HepG2 (cell line): ENCODE data around the gene OGFOD3. TPM values are rescaled to one million over a fixed set of nuclear protein-coding genes. Genes with fewer than 3 reads are reported as not detected.

Experiments
- ATAC-seq: fragments of 200-7000 bp; cut with Tn5 transposase; 3 replicates; pipeline ENCODE4 v1.9.1; 2020; ENCODE audit warnings: mild to moderate bottlenecking, moderate library complexity
- BruUV-seq: library from RNA; stranded (reverse); fragments of 400-500 nt; replicated peaks from 2 replicates; lab custom pipeline; 2021; lab: Mats Ljungman, UMichigan
- CTCF ChIA-PET: fragments of 300-600 bp; formaldehyde crosslinking; extraction: SDS; loops from one replicate; lab custom pipeline; 2021; ENCODE audit warnings: low total read pairs, inconsistent platforms, low intra/inter-chr PET ratio; lab: Yijun Ruan, JAX
- POLR2A ChIA-PET: fragments of 350-600 bp; sonication (Branson Sonifier 250); formaldehyde crosslinking; loops from one replicate; lab custom pipeline; 2020; ENCODE audit warnings: antibody characterized with exemption, inconsistent platforms; lab: Yijun Ruan, JAX
- DNase-seq: peaks from one replicate; pipeline ENCODE4 v3.0.0-alpha.2; 2015; ENCODE audit warnings: low spot score
- FAIRE-seq: peaks from 3 replicates; lab custom pipeline; 2011; peaks lifted over from hg19 to GRCh38; lab: Jason Lieb, UNC
- H2AFZ ChIP-seq: one replicate; pipeline ENCODE4 v1.6.1; 2011; ENCODE audit warnings: low read length, inconsistent platforms
- H3K27ac ChIP-seq: fragments of 300-600 bp; 3 replicates; pipeline ENCODE4 v1.8.0; 2011; ENCODE audit warnings: mixed run types, mild to moderate bottlenecking, mixed read lengths, low read length, inconsistent platforms; ENCODE audit not compliant: insufficient read depth; ENCODE audit errors: extremely low read length
- H3K27me3 ChIP-seq, 2 experiments: fragments of 200-600 bp in 1 of 2; 2 replicates in 1 of 2; 3 replicates in 1 of 2; pipeline versions ENCODE4 v1.6.0 to v1.8.0; 2011; ENCODE audit warnings: low read length in 2 of 2, mild to moderate bottlenecking in 2 of 2, moderate library complexity in 2 of 2, inconsistent platforms in 1 of 2; ENCODE audit not compliant: insufficient read depth in 2 of 2, control insufficient read depth in 1 of 2
- H3K36me3 ChIP-seq, 2 experiments: fragments of 200-600 bp in 1 of 2; replicated peaks in 1 of 2; 2 replicates in 1 of 2; 3 replicates in 1 of 2; pipeline versions ENCODE4 v1.5.1 to v1.8.0; 2011; ENCODE audit warnings: low read length in 2 of 2, inconsistent platforms in 1 of 2; ENCODE audit not compliant: insufficient read depth in 2 of 2, control insufficient read depth in 1 of 2
- H3K4me1 ChIP-seq: 2 replicates; pipeline ENCODE4 v1.5.1; 2012; ENCODE audit warnings: low read length, inconsistent platforms; ENCODE audit not compliant: insufficient read depth
- H3K4me2 ChIP-seq: 2 replicates; pipeline ENCODE4 v1.6.0; 2011; ENCODE audit warnings: low read depth, low read length, inconsistent platforms
- H3K4me3 ChIP-seq, 3 experiments: fragments of 200-600 bp in 1 of 3; sonication (generic), shearing (Covaris generic) in 1 of 3; replicated peaks in 1 of 3; 2 replicates each; pipeline ENCODE4 v1.5.1; 2011 to 2016; ENCODE audit warnings: low read length in 3 of 3, inconsistent platforms in 2 of 3, low read depth in 2 of 3, mild to moderate bottlenecking in 2 of 3, control low read depth in 1 of 3, mixed read lengths in 1 of 3; ENCODE audit not compliant: insufficient read depth in 1 of 3
- H3K79me2 ChIP-seq: one replicate; pipeline ENCODE4 v1.6.1; 2011; ENCODE audit warnings: low read length, inconsistent platforms; ENCODE audit not compliant: insufficient read depth
- H3K9ac ChIP-seq: 2 replicates; pipeline ENCODE4 v1.6.0; 2011; ENCODE audit warnings: mild to moderate bottlenecking, low read depth, low read length, inconsistent platforms; ENCODE audit not compliant: insufficient read depth
- H3K9me3 ChIP-seq: 2 replicates; pipeline ENCODE4 v1.5.1; 2012; ENCODE audit warnings: mild to moderate bottlenecking, low read length
- H4K20me1 ChIP-seq: 2 replicates; pipeline ENCODE4 v1.6.0; 2011; ENCODE audit warnings: inconsistent platforms, mild to moderate bottlenecking, low read length, moderate library complexity; ENCODE audit not compliant: insufficient read depth
- AGO2 ChIP-seq: fragments of 200-400 bp; formaldehyde crosslinking; optimal IDR thresholded peaks from 2 replicates; pipeline ENCODE3; 2017; ENCODE audit warnings: mild to moderate bottlenecking, low read depth, low read length, moderate library complexity
- CHD4 ChIP-seq: fragments of 200-600 bp; sonication (generic); IDR thresholded peaks from 2 replicates; pipeline ENCODE4 v1.7.0; 2017; ENCODE audit warnings: mild to moderate bottlenecking, low read length, borderline replicate concordance
- DPF2 ChIP-seq: sonication (generic); formaldehyde crosslinking; IDR thresholded peaks from 2 replicates; pipeline ENCODE4 v1.4.0; 2020; ENCODE audit warnings: mild to moderate bottlenecking, low read depth, missing genetic modification reagents, borderline replicate concordance
- RBFOX2 ChIP-seq: fragments of 200-400 bp; formaldehyde crosslinking; IDR thresholded peaks from 2 replicates; pipeline ENCODE4 v1.6.1; 2017; ENCODE audit warnings: low read depth, mild to moderate bottlenecking, low read length
- SP5 ChIP-seq: IDR thresholded peaks from 2 replicates; pipeline ENCODE4 v1.6.1; 2016; ENCODE audit warnings: low read depth, borderline replicate concordance
- TOE1 ChIP-seq: sonication (generic); formaldehyde crosslinking; IDR thresholded peaks from 2 replicates; pipeline ENCODE4 v1.4.0; 2020; ENCODE audit warnings: mild to moderate bottlenecking, missing genetic modification reagents
- ZBTB46 ChIP-seq: sonication (generic); formaldehyde crosslinking; IDR thresholded peaks from 2 replicates; pipeline ENCODE4 v1.4.0; 2020; ENCODE audit warnings: mild to moderate bottlenecking, missing genetic modification reagents, borderline replicate concordance
- ZNF530 ChIP-seq: sonication (generic); formaldehyde crosslinking; IDR thresholded peaks from 2 replicates; pipeline ENCODE4 v1.5.0; 2020; ENCODE audit warnings: low read depth, mild to moderate bottlenecking, missing genetic modification reagents
- ZNF687 ChIP-seq: sonication (generic); formaldehyde crosslinking; IDR thresholded peaks from 2 replicates; pipeline ENCODE4 v1.5.1; 2020; ENCODE audit warnings: mild to moderate bottlenecking, missing genetic modification reagents, moderate library complexity
- whole genome bisulfite sequencing: methylation state at CpG from one replicate; pipeline ENCODE4 v1.1.6; 2017; ENCODE audit warnings: low lambda C conversion rate; 5-methylcytosine and 5-hydroxymethylcytosine counted together
- in situ Hi-C: cut with HindIII; loops from 2 replicates; pipeline ENCODE4 v1.10.0; 2017; ENCODE audit warnings: low pct_unique_long_range_greater_than_20kb; ENCODE audit not compliant: extremely low pct_ligation_motif_present
- intact Hi-C: fragments of 100-400 bp; cut with micrococcal nuclease; formaldehyde crosslinking; loops from one replicate; pipeline ENCODE4 v1.10.0; 2022; ENCODE audit not compliant: unreplicated experiment
- polyA plus RNA-seq, 8 experiments: library from polyadenylated mRNA; depleted of rRNA in 3 of 8; stranded (reverse) in 7 of 8; unstranded in 1 of 8; fragments of >200 nt; fragmentation: Illumina TruSeq in 4 of 8; extraction: Trizol in 4 of 8; gene quantifications; 2 replicates each; pipeline versions ENCODE4 v1.2.1 to v1.2.3, GENCODE V29; 2011 to 2016; ENCODE audit warnings: low read depth in 4 of 8, missing spikeins in 1 of 8, mixed read lengths in 1 of 8; ENCODE audit not compliant: insufficient read depth in 1 of 8
- total RNA-seq, 5 experiments: library from RNA; depleted of rRNA; stranded (reverse); fragments of >200 nt; fragmentation: Illumina TruSeq; extraction: Trizol; gene quantifications; 2 replicates each; pipeline ENCODE4 v1.2.3, GENCODE V29; 2016; ENCODE audit warnings: low read depth in 1 of 5

Gene OGFOD3
- total and polyA plus RNA-seq, 2 of the 13 experiments (the other 11 are each of a cell fraction or from before 2014, with no cell fraction given) = 40.0 to 42.1 TPM

- Histone ChIP-seq H2AFZ (no peak overlapping the region), H3K4me1 (no peaks in the 10 kb centered on the region), H3K4me3 (no peak overlapping the region), H3K9ac (no peak overlapping the region), H3K27ac (no peak overlapping the region), H3K4me2 (no peak overlapping the region), H3K79me2 (no peaks in the 10 kb centered on the region), H3K36me3 (peaks cover 9 to 10% of the 10 kb centered on the region in 2 experiments; a peak in 4 of 5 replicates), H3K9me3 (no peaks in the 10 kb centered on the region), H4K20me1 (no peaks in the 10 kb centered on the region), H3K27me3 (no peaks in the 10 kb centered on the region)
- ChIA-PET CTCF (no interaction called here), POLR2A (no interaction called here)
- peak; percentile 41 for TF ChIP-seq AGO2
- TF ChIP-seq DPF2 (CRISPR knock-in tag) = no peak
- 0 out of 2 replicates have a peak, but pooled peaks have one; percentile 5 for TF ChIP-seq ZNF687 (CRISPR knock-in tag)
- no peak for TF ChIP-seq CHD4
- 0 out of 2 replicates have a peak, but pooled peaks have one; percentile 38 for TF ChIP-seq RBFOX2
- no peak for TF ChIP-seq SP5 (CRISPR knock-in tag)
- TF ChIP-seq ZNF530 (CRISPR knock-in tag) = no peak
- TF ChIP-seq TOE1 (CRISPR knock-in tag) = no peak
- TF ChIP-seq ZBTB46 (CRISPR knock-in tag) = no peak
- 98% methylated on average over 34 of the region's 43 CpGs for WGBS
- FAIRE-seq (no peak), DNase-seq (no peak), ATAC-seq (no peak; the same call in 2 of the 3 replicates)
- in situ Hi-C loops (no loop called here), intact Hi-C loops (no loop called here)
- no TSS peak for BruUV-seq
Observed at GRCh38 chr17:82435601-82436583, 17.5 kb upstream of the OGFOD3 start.
